HEK293 (cell line): ENCODE data around the gene CMTM4.

Source experiments
- BCL11A ChIP-seq: fragments of 450-650 bp; formaldehyde crosslinking; IDR thresholded peaks from 2 replicates; pipeline ENCODE4 v1.5.1; 2016; ENCODE audit warnings: low read depth, missing biosample characterization, missing genetic modification characterization
- BCL11B ChIP-seq: fragments of 450-650 bp; formaldehyde crosslinking; IDR thresholded peaks from 2 replicates; pipeline ENCODE4 v1.5.1; 2016; ENCODE audit warnings: low read depth, missing biosample characterization, missing genetic modification characterization
- KLF1 ChIP-seq: fragments of 450-650 bp; formaldehyde crosslinking; IDR thresholded peaks from 2 replicates; pipeline ENCODE4 v1.5.1; 2016; ENCODE audit warnings: missing biosample characterization, missing genetic modification characterization
- KLF8 ChIP-seq: fragments of 450-650 bp; formaldehyde crosslinking; IDR thresholded peaks from 2 replicates; pipeline ENCODE4 v1.5.1; 2016; ENCODE audit warnings: missing biosample characterization, missing genetic modification characterization
- OSR2 ChIP-seq: fragments of 450-650 bp; formaldehyde crosslinking; IDR thresholded peaks from 2 replicates; pipeline ENCODE4 v1.5.1; 2016; ENCODE audit warnings: missing biosample characterization, missing genetic modification characterization
- ZEB2 ChIP-seq: fragments of 450-650 bp; formaldehyde crosslinking; IDR thresholded peaks from 2 replicates; pipeline ENCODE4 v1.5.1; 2016; ENCODE audit warnings: missing biosample characterization, missing genetic modification characterization
- ZFHX2 ChIP-seq: fragments of 450-650 bp; formaldehyde crosslinking; conservative IDR thresholded peaks from 2 replicates; pipeline ENCODE4 v1.5.1; 2016; ENCODE audit warnings: missing biosample characterization, missing genetic modification characterization
- ZFP3 ChIP-seq: fragments of 450-650 bp; formaldehyde crosslinking; IDR thresholded peaks from 2 replicates; pipeline ENCODE4 v1.5.1; 2016; ENCODE audit warnings: low read depth, missing biosample characterization, missing genetic modification characterization
- ZFP41 ChIP-seq: fragments of 450-650 bp; formaldehyde crosslinking; IDR thresholded peaks from 2 replicates; pipeline ENCODE4 v1.5.1; 2016; ENCODE audit warnings: missing biosample characterization, missing genetic modification characterization, borderline replicate concordance
- ZIC2 ChIP-seq: fragments of 450-650 bp; formaldehyde crosslinking; IDR thresholded peaks from 2 replicates; pipeline ENCODE4 v1.5.1; 2016; ENCODE audit warnings: missing biosample characterization, missing genetic modification characterization
- ZNF223 ChIP-seq: fragments of 450-650 bp; formaldehyde crosslinking; IDR thresholded peaks from 2 replicates; pipeline ENCODE4 v1.5.1; 2016; ENCODE audit warnings: missing biosample characterization, missing genetic modification characterization
- ZNF24 ChIP-seq: fragments of 450-650 bp; formaldehyde crosslinking; IDR thresholded peaks from 2 replicates; pipeline ENCODE4 v1.5.1; 2016; ENCODE audit warnings: missing biosample characterization, missing genetic modification characterization
- ZNF335 ChIP-seq: fragments of 450-650 bp; formaldehyde crosslinking; conservative IDR thresholded peaks from 2 replicates; pipeline ENCODE4 v1.5.1; 2016; ENCODE audit warnings: missing biosample characterization, missing genetic modification characterization
- ZNF391 ChIP-seq: fragments of 450-650 bp; formaldehyde crosslinking; IDR thresholded peaks from 2 replicates; pipeline ENCODE4 v1.5.1; 2016; ENCODE audit warnings: low read depth, missing biosample characterization, missing genetic modification characterization, borderline replicate concordance
- ZNF404 ChIP-seq: fragments of 450-650 bp; formaldehyde crosslinking; IDR thresholded peaks from 2 replicates; pipeline ENCODE4 v1.5.1; 2017; ENCODE audit warnings: missing biosample characterization, missing genetic modification characterization
- ZNF48 ChIP-seq: fragments of 450-650 bp; formaldehyde crosslinking; IDR thresholded peaks from 2 replicates; pipeline ENCODE4 v1.5.1; 2016; ENCODE audit warnings: missing biosample characterization, missing genetic modification characterization
- ZNF549 ChIP-seq: fragments of 450-650 bp; IDR thresholded peaks from 2 replicates; pipeline ENCODE4 v1.5.1; 2018; ENCODE audit warnings: missing biosample characterization, missing genetic modification characterization, mild to moderate bottlenecking, inconsistent platforms, moderate library complexity
- ZNF558 ChIP-seq: fragments of 450-650 bp; formaldehyde crosslinking; IDR thresholded peaks from 2 replicates; pipeline ENCODE4 v1.5.1; 2016; ENCODE audit warnings: missing biosample characterization, missing genetic modification characterization
- ZNF560 ChIP-seq: fragments of 450-650 bp; formaldehyde crosslinking; IDR thresholded peaks from 2 replicates; pipeline ENCODE4 v1.5.1; 2017; ENCODE audit warnings: missing biosample characterization, missing genetic modification characterization, borderline replicate concordance
- ZNF585B ChIP-seq: fragments of 450-650 bp; formaldehyde crosslinking; IDR thresholded peaks from 2 replicates; pipeline ENCODE4 v1.5.1; 2016; ENCODE audit warnings: missing biosample characterization, missing genetic modification characterization
- ZNF626 ChIP-seq: fragments of 450-650 bp; sonication (Bioruptor Pico); formaldehyde crosslinking; IDR thresholded peaks from 2 replicates; pipeline ENCODE4 v1.5.1; 2018; ENCODE audit warnings: missing biosample characterization, missing genetic modification characterization, inconsistent platforms
- TF ChIP-seq, protein P1 (sequence below): fragments of 450-650 bp; formaldehyde crosslinking; IDR thresholded peaks from 2 replicates; pipeline ENCODE4 v1.5.0; 2017; ENCODE audit warnings: missing biosample characterization, missing genetic modification characterization, borderline replicate concordance
- TF ChIP-seq, protein P2 (sequence below): fragments of 450-650 bp; formaldehyde crosslinking; IDR thresholded peaks from 2 replicates; pipeline ENCODE4 v1.5.1; 2016; ENCODE audit warnings: missing biosample characterization, missing genetic modification characterization
- TF ChIP-seq, protein P3 (sequence below): fragments of 450-650 bp; formaldehyde crosslinking; IDR thresholded peaks from 2 replicates; pipeline ENCODE4 v1.5.1; 2016; ENCODE audit warnings: missing biosample characterization, missing genetic modification characterization
- TF ChIP-seq, protein P4 (sequence below): fragments of 450-650 bp; formaldehyde crosslinking; IDR thresholded peaks from 2 replicates; pipeline ENCODE4 v1.5.1; 2016; ENCODE audit warnings: missing biosample characterization, missing genetic modification characterization
- TF ChIP-seq, protein P5 (sequence below): fragments of 450-650 bp; formaldehyde crosslinking; optimal IDR thresholded peaks from 2 replicates; pipeline ENCODE3; 2016; ENCODE audit warnings: missing biosample characterization, mild to moderate bottlenecking, missing genetic modification characterization
- TF ChIP-seq, protein P6 (sequence below): fragments of 450-650 bp; formaldehyde crosslinking; conservative IDR thresholded peaks from 2 replicates; pipeline ENCODE4 v1.5.1; 2016; ENCODE audit warnings: low read depth, missing biosample characterization, missing genetic modification characterization

The CMTM4 gene

DNA sequence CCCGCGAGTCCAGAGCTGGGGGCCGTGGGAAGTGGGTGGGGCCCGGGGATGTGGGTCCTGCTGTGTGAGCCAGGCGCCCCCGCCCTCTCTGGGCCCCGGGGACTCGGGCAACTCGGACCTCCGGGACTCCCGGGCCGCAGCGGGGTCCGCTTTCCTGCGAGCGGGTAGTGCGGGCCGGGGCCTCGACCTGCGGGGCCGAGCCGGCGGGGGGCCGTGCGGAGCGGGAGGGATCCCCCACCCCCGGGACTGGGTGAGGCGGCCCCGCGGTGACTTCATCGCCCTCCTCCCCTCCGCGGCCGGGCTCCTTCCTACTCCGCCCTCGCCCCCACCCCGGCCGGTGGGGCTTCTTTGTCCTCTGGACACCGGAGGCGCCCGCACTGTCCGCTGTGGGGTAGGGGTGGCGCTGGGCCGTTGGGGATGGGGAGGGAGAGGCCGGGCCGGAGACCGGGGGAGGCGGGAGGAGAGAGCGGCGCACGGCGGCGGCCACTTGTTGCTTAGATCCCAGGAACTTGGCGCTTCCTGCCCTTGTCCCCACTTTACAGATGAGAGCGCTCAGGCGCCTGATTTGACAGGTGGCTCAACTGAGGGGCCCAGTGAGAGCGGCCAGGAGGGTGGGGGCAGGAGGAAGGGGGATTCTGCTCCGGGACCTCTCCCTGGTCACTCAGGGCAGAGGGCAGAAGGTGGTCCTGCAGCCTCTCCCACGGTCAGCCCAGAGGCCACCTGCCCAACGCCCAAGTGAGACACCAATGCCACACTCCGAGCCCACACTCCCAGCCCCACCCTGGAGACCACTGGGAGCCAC is 91.2 kb downstream of the CMTM4 start (continued):
- TF ChIP-seq, protein P1, sequence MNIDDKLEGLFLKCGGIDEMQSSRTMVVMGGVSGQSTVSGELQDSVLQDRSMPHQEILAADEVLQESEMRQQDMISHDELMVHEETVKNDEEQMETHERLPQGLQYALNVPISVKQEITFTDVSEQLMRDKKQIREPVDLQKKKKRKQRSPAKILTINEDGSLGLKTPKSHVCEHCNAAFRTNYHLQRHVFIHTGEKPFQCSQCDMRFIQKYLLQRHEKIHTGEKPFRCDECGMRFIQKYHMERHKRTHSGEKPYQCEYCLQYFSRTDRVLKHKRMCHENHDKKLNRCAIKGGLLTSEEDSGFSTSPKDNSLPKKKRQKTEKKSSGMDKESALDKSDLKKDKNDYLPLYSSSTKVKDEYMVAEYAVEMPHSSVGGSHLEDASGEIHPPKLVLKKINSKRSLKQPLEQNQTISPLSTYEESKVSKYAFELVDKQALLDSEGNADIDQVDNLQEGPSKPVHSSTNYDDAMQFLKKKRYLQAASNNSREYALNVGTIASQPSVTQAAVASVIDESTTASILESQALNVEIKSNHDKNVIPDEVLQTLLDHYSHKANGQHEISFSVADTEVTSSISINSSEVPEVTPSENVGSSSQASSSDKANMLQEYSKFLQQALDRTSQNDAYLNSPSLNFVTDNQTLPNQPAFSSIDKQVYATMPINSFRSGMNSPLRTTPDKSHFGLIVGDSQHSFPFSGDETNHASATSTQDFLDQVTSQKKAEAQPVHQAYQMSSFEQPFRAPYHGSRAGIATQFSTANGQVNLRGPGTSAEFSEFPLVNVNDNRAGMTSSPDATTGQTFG (tag by site-specific recombination): no peak
- TF ChIP-seq ZIC2 (peak; percentile 63), KLF8 (tag by site-specific recombination) (peak; percentile 10; the same call in 1 of the 2 replicates), ZNF560 (tag by site-specific recombination) (no peak), ZNF391 (no peak), ZNF585B (tag by site-specific recombination) (no peak), BCL11A (tag by site-specific recombination) (0 out of 2 replicates have a peak, but pooled peaks have one; percentile 50), ZFP3 (tag by site-specific recombination) (no peak), ZNF48 (tag by site-specific recombination) (no peak), ZNF549 (tag by site-specific recombination) (no peak), ZFP41 (tag by site-specific recombination) (no peak), ZNF335 (tag by site-specific recombination) (peak; percentile 27; the same call in 1 of the 2 replicates), ZNF223 (tag by site-specific recombination) (no peak), ZNF404 (tag by site-specific recombination) (no peak), BCL11B (tag by site-specific recombination) (no peak), ZFHX2 (tag by site-specific recombination) (peak; percentile 64), ZNF626 (no peak), ZNF558 (tag by site-specific recombination) (no peak), OSR2 (no peak), ZNF24 (tag by site-specific recombination) (no peak), KLF1 (tag by site-specific recombination) (0 out of 2 replicates have a peak, but pooled peaks have one; percentile 47), ZEB2 (tag by site-specific recombination) (0 out of 2 replicates have a peak, but pooled peaks have one; percentile 50)
- TF ChIP-seq, protein P2, sequence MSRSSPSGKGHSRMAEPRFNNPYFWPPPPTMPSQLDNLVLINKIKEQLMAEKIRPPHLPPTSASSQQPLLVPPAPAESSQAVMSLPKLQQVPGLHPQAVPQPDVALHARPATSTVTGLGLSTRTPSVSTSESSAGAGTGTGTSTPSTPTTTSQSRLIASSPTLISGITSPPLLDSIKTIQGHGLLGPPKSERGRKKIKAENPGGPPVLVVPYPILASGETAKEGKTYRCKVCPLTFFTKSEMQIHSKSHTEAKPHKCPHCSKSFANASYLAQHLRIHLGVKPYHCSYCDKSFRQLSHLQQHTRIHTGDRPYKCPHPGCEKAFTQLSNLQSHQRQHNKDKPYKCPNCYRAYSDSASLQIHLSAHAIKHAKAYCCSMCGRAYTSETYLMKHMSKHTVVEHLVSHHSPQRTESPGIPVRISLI (tag by site-specific recombination): no peak
- TF ChIP-seq, protein P3, sequence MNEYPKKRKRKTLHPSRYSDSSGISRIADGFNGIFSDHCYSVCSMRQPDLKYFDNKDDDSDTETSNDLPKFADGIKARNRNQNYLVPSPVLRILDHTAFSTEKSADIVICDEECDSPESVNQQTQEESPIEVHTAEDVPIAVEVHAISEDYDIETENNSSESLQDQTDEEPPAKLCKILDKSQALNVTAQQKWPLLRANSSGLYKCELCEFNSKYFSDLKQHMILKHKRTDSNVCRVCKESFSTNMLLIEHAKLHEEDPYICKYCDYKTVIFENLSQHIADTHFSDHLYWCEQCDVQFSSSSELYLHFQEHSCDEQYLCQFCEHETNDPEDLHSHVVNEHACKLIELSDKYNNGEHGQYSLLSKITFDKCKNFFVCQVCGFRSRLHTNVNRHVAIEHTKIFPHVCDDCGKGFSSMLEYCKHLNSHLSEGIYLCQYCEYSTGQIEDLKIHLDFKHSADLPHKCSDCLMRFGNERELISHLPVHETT (tag by site-specific recombination): no peak
- TF ChIP-seq, protein P4, sequence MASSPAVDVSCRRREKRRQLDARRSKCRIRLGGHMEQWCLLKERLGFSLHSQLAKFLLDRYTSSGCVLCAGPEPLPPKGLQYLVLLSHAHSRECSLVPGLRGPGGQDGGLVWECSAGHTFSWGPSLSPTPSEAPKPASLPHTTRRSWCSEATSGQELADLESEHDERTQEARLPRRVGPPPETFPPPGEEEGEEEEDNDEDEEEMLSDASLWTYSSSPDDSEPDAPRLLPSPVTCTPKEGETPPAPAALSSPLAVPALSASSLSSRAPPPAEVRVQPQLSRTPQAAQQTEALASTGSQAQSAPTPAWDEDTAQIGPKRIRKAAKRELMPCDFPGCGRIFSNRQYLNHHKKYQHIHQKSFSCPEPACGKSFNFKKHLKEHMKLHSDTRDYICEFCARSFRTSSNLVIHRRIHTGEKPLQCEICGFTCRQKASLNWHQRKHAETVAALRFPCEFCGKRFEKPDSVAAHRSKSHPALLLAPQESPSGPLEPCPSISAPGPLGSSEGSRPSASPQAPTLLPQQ (tag by site-specific recombination): peak; percentile 76
- TF ChIP-seq, protein P5, sequence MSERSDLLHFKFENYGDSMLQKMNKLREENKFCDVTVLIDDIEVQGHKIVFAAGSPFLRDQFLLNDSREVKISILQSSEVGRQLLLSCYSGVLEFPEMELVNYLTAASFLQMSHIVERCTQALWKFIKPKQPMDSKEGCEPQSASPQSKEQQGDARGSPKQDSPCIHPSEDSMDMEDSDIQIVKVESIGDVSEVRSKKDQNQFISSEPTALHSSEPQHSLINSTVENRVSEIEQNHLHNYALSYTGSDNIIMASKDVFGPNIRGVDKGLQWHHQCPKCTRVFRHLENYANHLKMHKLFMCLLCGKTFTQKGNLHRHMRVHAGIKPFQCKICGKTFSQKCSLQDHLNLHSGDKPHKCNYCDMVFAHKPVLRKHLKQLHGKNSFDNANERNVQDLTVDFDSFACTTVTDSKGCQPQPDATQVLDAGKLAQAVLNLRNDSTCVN (tag by site-specific recombination): peak; percentile 54
- TF ChIP-seq, protein P6, sequence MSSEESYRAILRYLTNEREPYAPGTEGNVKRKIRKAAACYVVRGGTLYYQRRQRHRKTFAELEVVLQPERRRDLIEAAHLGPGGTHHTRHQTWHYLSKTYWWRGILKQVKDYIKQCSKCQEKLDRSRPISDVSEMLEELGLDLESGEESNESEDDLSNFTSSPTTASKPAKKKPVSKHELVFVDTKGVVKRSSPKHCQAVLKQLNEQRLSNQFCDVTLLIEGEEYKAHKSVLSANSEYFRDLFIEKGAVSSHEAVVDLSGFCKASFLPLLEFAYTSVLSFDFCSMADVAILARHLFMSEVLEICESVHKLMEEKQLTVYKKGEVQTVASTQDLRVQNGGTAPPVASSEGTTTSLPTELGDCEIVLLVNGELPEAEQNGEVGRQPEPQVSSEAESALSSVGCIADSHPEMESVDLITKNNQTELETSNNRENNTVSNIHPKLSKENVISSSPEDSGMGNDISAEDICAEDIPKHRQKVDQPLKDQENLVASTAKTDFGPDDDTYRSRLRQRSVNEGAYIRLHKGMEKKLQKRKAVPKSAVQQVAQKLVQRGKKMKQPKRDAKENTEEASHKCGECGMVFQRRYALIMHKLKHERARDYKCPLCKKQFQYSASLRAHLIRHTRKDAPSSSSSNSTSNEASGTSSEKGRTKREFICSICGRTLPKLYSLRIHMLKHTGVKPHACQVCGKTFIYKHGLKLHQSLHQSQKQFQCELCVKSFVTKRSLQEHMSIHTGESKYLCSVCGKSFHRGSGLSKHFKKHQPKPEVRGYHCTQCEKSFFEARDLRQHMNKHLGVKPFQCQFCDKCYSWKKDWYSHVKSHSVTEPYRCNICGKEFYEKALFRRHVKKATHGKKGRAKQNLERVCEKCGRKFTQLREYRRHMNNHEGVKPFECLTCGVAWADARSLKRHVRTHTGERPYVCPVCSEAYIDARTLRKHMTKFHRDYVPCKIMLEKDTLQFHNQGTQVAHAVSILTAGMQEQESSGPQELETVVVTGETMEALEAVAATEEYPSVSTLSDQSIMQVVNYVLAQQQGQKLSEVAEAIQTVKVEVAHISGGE (tag by site-specific recombination): 0 out of 2 replicates have a peak, but pooled peaks have one; percentile 5
